RWPE2 (cell line): ENCODE results near the gene FAR1.
A peak's percentile ranks its signal among the peaks of the same experiment; 100 is the strongest.
"Not testable (repeated sequence)": the region's sequence is repeated elsewhere in the genome, so short reads cannot be mapped to it uniquely, and the experiment has no call there.

Experiments used
- ATAC-seq: fragments of 200-7000 bp; cut with Tn5 transposase; 3 replicates; pipeline ENCODE4 v1.9.1; 2021; ENCODE audit warnings: low read depth
- DNase-seq: peaks from one replicate; pipeline ENCODE4 v3.0.0-alpha.2; 2020; ENCODE audit warnings: low spot score
- H3K27ac ChIP-seq: fragments of 450-650 bp; 2 replicates; pipeline ENCODE4 v1.5.1; 2017; ENCODE audit warnings: mild to moderate bottlenecking; ENCODE audit not compliant: poor library complexity, severe bottlenecking
- H3K27me3 ChIP-seq: fragments of 250-450 bp; sonication (Bioruptor Pico); 2 replicates; pipeline ENCODE4 v1.5.1; 2021; ENCODE audit warnings: mild to moderate bottlenecking, moderate library complexity; ENCODE audit not compliant: insufficient read depth, poor library complexity, severe bottlenecking
- H3K36me3 ChIP-seq: fragments of 250-450 bp; sonication (Bioruptor Pico); 2 replicates; pipeline ENCODE4 v1.5.1; 2020; ENCODE audit warnings: low read depth, mild to moderate bottlenecking, moderate library complexity
- H3K4me1 ChIP-seq: fragments of 250-450 bp; sonication (Bioruptor Pico); 2 replicates; pipeline ENCODE4 v1.5.1; 2021; ENCODE audit warnings: mild to moderate bottlenecking, moderate library complexity; ENCODE audit not compliant: insufficient read depth, poor library complexity, severe bottlenecking
- H3K4me3 ChIP-seq: fragments of 250-450 bp; sonication (Bioruptor Pico); 2 replicates; pipeline ENCODE4 v1.5.1; 2021; ENCODE audit warnings: mild to moderate bottlenecking, moderate library complexity; ENCODE audit not compliant: severe bottlenecking
- H3K9me3 ChIP-seq: fragments of 250-450 bp; sonication (Bioruptor Pico); 2 replicates; pipeline ENCODE4 v1.5.1; 2021; ENCODE audit warnings: mild to moderate bottlenecking, moderate library complexity; ENCODE audit not compliant: severe bottlenecking
- CTCF ChIP-seq: fragments of 450-650 bp; IDR thresholded peaks from one replicate; pipeline ENCODE4 v1.5.1; 2017; ENCODE audit warnings: mild to moderate bottlenecking, moderate library complexity; ENCODE audit not compliant: poor library complexity, severe bottlenecking

FAR1 gene

GRCh38 chr11:13668102-13668956 is at the start of gene FAR1:
FAR1 (plus strand) TSS chr11:13668668; CDS start chr11:13694766, 26,098 bp downstream.
- Histone ChIP-seq H3K36me3 (peaks cover 14% of the 10 kb centered on the region), H3K27me3 (no peaks in the 10 kb centered on the region), H3K27ac (peak within 1 kb of the TSS; percentile 74), H3K9me3 (no peaks in the 10 kb centered on the region), H3K4me1 (peaks cover 51% of the 10 kb centered on the region), H3K4me3 (peak within 1 kb of the TSS; percentile 75)
- peak; percentile 83 for TF ChIP-seq CTCF
- ATAC-seq (peak; percentile 89), DNase-seq (peak; percentile 98)

GRCh38 chr11:13620063-13620462 is 48.4 kb upstream of the FAR1 start:
- Histone ChIP-seq H3K36me3 (no peaks in the 10 kb centered on the region), H3K27me3 (peaks cover 2% of the 10 kb centered on the region), H3K27ac (no peak overlapping the region), H3K4me3 (no peak overlapping the region), H3K4me1 (no peaks in the 10 kb centered on the region), H3K9me3 (no peaks in the 10 kb centered on the region)
- ATAC-seq: no peak
- TF ChIP-seq CTCF: no peak
- DNase-seq: no peak

GRCh38 chr11:13626818-13627217 is 41.6 kb upstream of the FAR1 start:
- H3K9me3 ChIP-seq, DNase-seq, H3K4me1 ChIP-seq, H3K4me3 ChIP-seq, H3K27ac ChIP-seq, H3K36me3 ChIP-seq, ATAC-seq, H3K27me3 ChIP-seq: not testable (repeated sequence)

- H3K4me1 ChIP-seq, H3K27ac ChIP-seq, H3K36me3 ChIP-seq, H3K9me3 ChIP-seq, H3K27me3 ChIP-seq, DNase-seq, H3K4me3 ChIP-seq, ATAC-seq: not testable (repeated sequence)
Measured at GRCh38 chr11:13628634-13629033, 39.8 kb upstream of the FAR1 start.

GRCh38 chr11:13629779-13630178 is 38.7 kb upstream of the FAR1 start:
- H3K36me3 ChIP-seq: no peaks in the 10 kb centered on the region
- no peak for DNase-seq
- ATAC-seq: no peak
- no peaks in the 10 kb centered on the region for H3K27me3 ChIP-seq
- no peaks in the 10 kb centered on the region for H3K4me1 ChIP-seq
- TF ChIP-seq CTCF: no peak
- H3K9me3 ChIP-seq: no peaks in the 10 kb centered on the region
- H3K4me3 ChIP-seq: no peak overlapping the region
- no peak overlapping the region for H3K27ac ChIP-seq

GRCh38 chr11:13635290-13635689 is 33.2 kb upstream of the FAR1 start:
- no peak for TF ChIP-seq CTCF
- H3K4me3 ChIP-seq: no peak overlapping the region
- no peaks in the 10 kb centered on the region for H3K4me1 ChIP-seq
- H3K27me3 ChIP-seq: no peaks in the 10 kb centered on the region
- H3K36me3 ChIP-seq: no peaks in the 10 kb centered on the region
- H3K27ac ChIP-seq: no peak overlapping the region
- ATAC-seq (no peak), DNase-seq (no peak)
- no peaks in the 10 kb centered on the region for H3K9me3 ChIP-seq
